BLaER1 (cell line): Measurements from ENCODE around the gene COPZ2.
A peak's percentile ranks its signal among the peaks of the same experiment; 100 is the strongest.

Experiments used
- H3K27ac ChIP-seq: shearing (Covaris generic); formaldehyde crosslinking; 2 replicates; pipeline ENCODE4 v1.8.1; 2022
- H3K27me3 ChIP-seq: shearing (Covaris generic); formaldehyde crosslinking; 2 replicates; pipeline ENCODE4 v1.8.1; 2022
- H3K36me3 ChIP-seq: shearing (Covaris generic); formaldehyde crosslinking; 2 replicates; pipeline ENCODE4 v1.8.1; 2022
- H3K4me1 ChIP-seq: shearing (Covaris generic); formaldehyde crosslinking; 2 replicates; pipeline ENCODE4 v1.8.1; 2022
- H3K4me2 ChIP-seq: shearing (Covaris generic); formaldehyde crosslinking; 2 replicates; pipeline ENCODE4 v1.8.1; 2022
- H3K4me3 ChIP-seq: shearing (Covaris generic); formaldehyde crosslinking; 2 replicates; pipeline ENCODE4 v1.8.1; 2022
- H3K9ac ChIP-seq: shearing (Covaris generic); formaldehyde crosslinking; 2 replicates; pipeline ENCODE4 v1.8.1; 2022
- H3K9me3 ChIP-seq: shearing (Covaris generic); formaldehyde crosslinking; 2 replicates; pipeline ENCODE4 v1.8.1; 2022
- H4K20me1 ChIP-seq: shearing (Covaris generic); formaldehyde crosslinking; 2 replicates; pipeline ENCODE4 v1.8.1; 2022
- Cebpa-rat ChIP-seq: shearing (Covaris generic); IDR thresholded peaks from 2 replicates; pipeline ENCODE4 v1.8.1; 2022

COPZ2 gene

DNA sequence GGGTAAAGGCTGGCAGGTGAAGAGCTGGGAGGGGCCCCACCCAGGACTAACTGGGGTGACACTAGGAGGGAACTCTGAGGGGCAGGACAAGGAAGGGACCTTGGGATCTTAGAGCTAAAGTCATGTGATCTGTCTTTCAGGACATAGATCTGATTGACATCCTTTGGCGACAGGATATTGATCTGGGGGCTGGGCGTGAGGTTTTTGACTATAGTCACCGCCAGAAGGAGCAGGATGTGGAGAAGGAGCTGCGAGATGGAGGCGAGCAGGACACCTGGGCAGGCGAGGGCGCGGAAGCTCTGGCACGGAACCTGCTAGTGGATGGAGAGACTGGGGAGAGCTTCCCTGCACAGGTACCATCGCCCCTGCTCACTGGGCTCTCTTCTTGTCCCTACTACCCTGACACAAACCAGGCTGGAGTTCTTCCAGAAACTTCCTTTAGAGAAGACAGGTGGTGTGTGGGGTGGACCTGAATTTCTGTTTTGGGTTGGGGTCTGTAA, 18.7 kb upstream of the COPZ2 start:
- no peaks in the 10 kb centered on the region for H3K9me3 ChIP-seq
- H3K27me3 ChIP-seq: no peaks in the 10 kb centered on the region
- H3K9ac ChIP-seq: no peak overlapping the region
- H3K4me3 ChIP-seq: no peak overlapping the region
- peaks cover 96% of the 10 kb centered on the region for H4K20me1 ChIP-seq
- peaks cover 45% of the 10 kb centered on the region for H3K4me1 ChIP-seq
- peaks cover 94% of the 10 kb centered on the region for H3K36me3 ChIP-seq
- peak overlapping the region; percentile 45; the same call in 1 of the 2 replicates for H3K4me2 ChIP-seq
- H3K27ac ChIP-seq: peak overlapping the region; percentile 48; the same call in 1 of the 2 replicates
- TF ChIP-seq Cebpa-rat: no peak

DNA sequence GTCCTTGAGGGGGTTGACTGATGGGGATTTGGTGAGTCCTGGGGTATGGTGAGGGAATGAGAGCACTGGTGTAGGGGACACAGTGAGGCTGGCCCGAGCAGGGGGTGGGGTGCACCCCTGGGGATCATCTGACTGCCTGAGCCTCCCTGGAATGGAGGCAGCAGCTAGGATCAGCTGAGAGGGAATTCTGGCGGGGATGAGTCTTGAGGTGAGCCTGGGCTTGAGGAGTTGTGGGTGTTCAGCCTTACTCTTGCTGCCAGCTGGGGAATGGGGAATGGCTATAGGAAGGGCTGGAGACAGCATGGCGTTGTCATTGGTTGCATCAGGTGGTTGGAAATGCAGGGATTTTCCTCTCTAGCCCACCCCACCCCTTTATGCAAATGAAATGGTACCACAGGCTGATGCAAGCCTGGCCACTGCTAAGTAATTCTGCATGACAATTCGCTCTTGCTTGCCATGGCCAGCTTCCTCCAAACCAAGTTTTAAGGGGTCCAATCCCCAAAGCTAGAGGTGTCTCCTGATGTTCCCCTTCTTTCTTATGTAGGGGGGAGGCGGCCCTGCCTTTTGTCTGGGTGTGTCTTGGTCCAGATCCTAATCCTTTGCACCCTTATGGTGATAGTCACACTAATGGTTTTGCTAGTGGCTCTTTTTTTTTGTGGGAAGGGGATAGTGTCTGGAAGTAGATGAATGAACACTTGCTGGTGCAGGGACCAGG, 18.1 kb upstream of the COPZ2 start:
- Histone ChIP-seq H3K9me3 (no peaks in the 10 kb centered on the region), H3K4me2 (peak overlapping the region; percentile 45), H3K27me3 (no peaks in the 10 kb centered on the region), H3K27ac (peak overlapping the region; percentile 48; the same call in 1 of the 2 replicates), H3K4me1 (peaks cover 52% of the 10 kb centered on the region), H4K20me1 (peaks cover 96% of the 10 kb centered on the region), H3K4me3 (no peak overlapping the region), H3K9ac (no peak overlapping the region), H3K36me3 (peaks cover 96% of the 10 kb centered on the region)
- no peak for TF ChIP-seq Cebpa-rat

DNA sequence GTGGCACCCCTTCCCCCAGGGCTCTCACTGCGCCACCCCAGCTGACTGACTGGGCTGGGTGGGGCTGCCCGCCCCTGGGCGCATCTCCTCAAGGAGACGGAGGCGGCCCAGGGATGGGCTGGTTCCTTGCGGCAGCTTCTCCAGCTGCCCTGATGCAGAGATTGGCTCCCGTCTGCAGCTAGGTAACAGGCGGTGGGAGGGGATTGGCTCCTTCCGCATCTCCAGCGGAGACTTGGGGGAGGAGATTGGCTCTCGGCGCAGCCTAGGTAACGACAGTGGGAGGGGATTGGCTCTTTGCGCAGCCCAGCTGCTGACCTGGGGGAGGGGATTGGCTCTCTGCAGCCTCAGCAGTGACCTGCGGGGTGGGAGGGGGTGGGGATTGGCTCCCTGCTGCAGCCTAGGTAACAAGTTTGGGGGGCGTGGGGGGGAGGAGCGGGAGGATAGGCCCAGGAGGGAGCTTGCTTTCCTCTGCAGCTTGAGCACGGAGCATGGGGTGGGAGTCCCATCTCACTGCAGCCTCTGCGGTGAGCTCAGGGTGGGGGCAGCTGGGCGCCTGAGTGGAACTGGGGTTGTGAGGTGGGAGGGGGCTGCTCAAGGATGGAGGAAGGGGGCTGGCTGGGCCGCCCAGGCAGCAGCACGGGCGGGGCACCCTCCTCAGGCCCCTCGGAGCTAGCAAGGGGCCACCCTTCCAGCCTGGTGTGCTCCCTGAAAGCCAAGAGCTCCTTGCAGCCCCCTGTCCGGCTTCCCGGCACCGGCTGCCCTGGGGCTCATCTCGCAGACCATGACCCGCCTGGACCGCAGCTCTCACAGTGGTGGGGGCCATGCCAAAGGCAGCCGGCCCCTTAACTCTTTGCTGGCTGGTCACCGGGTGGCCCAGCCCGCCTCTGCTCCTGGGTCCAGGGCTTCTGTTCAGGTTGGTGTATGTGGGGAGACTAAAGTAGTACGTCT, 16.9 kb upstream of the COPZ2 start:
- Histone ChIP-seq H3K9me3 (no peaks in the 10 kb centered on the region), H4K20me1 (peaks cover 99% of the 10 kb centered on the region), H3K27me3 (no peaks in the 10 kb centered on the region), H3K4me1 (peaks cover 63% of the 10 kb centered on the region), H3K9ac (peak overlapping the region; percentile 45), H3K4me3 (no peak overlapping the region), H3K4me2 (peak overlapping the region; percentile 94; the same call in 1 of the 2 replicates), H3K27ac (peak overlapping the region; percentile 48; the same call in 1 of the 2 replicates), H3K36me3 (peaks cover 93% of the 10 kb centered on the region)
- no peak for TF ChIP-seq Cebpa-rat

DNA sequence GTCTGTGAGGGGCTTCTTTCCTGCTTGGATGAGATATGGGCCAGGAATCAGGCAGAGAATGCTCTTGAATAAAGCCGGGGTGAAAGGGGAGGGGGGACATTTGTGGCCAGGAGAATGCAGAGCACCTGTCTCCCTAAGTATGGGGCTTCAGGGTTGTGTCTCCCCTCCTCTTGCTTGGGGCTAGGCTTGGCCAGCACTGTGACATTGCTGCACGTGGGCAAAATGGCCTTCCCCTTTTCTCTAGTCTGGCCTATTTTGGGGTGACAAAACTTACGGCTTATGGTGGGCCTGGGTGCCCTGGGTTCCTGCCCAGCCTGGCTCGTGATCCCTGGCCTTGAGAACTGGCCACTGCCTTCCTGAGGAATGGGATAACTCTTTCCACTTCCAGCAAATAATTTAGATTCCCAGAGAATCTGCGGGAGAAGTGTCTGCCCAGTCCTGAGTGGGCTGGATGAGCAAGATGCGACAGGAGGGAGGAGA, 16.2 kb upstream of the COPZ2 start:
- no peak overlapping the region for H3K4me3 ChIP-seq
- peaks cover 85% of the 10 kb centered on the region for H3K36me3 ChIP-seq

DNA sequence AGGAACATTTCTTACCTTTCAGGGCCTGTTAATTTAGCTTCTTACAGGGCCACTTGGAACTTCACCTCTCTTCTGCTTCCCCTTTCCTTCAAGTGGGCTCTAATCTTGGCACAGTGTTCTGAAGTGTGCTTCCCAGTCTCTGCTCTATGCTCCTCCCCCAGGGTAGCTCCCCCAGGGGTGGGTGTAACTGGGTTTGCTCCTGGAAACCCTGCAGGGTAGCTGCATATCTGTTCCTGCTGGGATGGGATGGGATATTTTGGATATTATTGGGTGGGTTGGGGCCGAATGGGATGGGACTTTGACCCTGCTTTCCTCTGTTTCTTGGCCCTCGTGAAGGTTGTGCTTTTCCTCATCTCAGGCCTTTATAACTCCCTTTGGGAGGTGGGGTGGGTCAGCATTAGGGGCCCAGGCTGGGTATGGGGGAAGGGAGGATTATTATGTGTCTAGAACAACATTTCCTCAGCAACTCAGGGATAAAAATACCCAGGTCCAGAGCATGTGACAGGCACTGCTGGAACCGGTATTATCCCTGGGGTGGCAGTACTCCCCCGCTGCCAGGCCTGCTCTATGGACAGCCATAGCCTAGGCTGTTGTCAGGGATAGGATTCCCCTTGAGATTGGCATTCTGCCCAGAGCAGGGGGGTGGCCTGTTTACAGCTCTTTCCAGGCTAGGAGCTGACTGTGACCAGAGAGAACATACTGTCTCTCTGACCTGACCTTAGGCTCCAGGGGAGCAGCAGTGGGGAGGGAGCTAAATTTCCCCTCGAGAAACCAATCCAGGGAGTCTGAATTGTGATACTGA, 15.6 kb upstream of the COPZ2 start:
- H3K9me3 ChIP-seq: no peaks in the 10 kb centered on the region
- H4K20me1 ChIP-seq: peaks cover 95% of the 10 kb centered on the region
- H3K4me2 ChIP-seq: peak overlapping the region; percentile 94
- peaks cover 69% of the 10 kb centered on the region for H3K4me1 ChIP-seq
- peak overlapping the region; percentile 30; the same call in 1 of the 2 replicates for H3K27ac ChIP-seq
- H3K36me3 ChIP-seq: peaks cover 79% of the 10 kb centered on the region
- no peaks in the 10 kb centered on the region for H3K27me3 ChIP-seq
- TF ChIP-seq Cebpa-rat: no peak
- no peak overlapping the region for H3K4me3 ChIP-seq
- H3K9ac ChIP-seq: peak overlapping the region; percentile 91

More for the DNA sequence above, 16.2 kb upstream of the COPZ2 start:
- Histone ChIP-seq H3K4me1 (peaks cover 69% of the 10 kb centered on the region), H3K27me3 (no peaks in the 10 kb centered on the region), H3K27ac (peak overlapping the region; percentile 30; the same call in 1 of the 2 replicates), H3K9ac (peak overlapping the region; percentile 45), H4K20me1 (peaks cover 99% of the 10 kb centered on the region), H3K4me2 (peak overlapping the region; percentile 94), H3K9me3 (no peaks in the 10 kb centered on the region)
- TF ChIP-seq Cebpa-rat: no peak

DNA sequence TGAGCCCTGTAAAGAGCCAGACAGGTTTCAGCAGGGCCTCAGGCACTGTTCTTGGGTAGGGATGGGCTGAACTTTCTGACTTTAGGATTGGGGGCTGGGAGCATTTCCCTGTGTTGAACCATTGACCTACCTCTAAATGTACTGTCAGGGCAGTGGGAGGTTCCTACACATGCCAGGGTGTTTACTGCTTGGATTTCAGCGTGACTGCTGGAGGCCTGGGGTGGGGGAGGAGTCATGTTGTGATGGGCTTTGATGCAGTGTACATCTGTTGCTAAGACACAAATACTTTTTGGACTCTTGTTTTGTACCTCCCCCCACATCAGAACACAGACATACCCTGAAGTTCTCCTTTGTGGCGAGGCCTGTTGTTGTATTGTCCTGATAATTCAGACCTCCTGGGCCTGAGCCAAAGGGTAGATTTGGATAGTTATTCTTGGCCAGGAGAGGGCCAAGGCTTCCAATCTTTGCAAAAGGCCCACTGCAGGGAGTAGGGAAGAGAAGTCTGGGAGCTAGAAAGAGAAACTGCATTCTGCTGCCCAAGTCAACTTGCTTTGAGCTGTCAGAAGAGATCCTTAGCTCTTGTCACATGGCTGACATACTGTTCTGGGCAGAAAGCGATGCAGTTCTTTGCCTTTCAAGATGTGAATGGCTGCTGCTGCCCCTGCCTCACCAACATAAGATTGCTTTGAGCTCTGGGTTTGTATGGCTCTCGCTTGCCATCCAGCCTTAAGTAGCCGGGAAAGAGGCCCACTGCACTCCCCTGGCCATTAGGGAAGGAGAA, 14.3 kb upstream of the COPZ2 start:
- H3K4me3 ChIP-seq: no peak overlapping the region
- peaks cover 74% of the 10 kb centered on the region for H3K4me1 ChIP-seq
- H4K20me1 ChIP-seq: peaks cover 82% of the 10 kb centered on the region
- TF ChIP-seq Cebpa-rat: no peak
- peaks cover 66% of the 10 kb centered on the region for H3K36me3 ChIP-seq
- peak overlapping the region; percentile 94 for H3K4me2 ChIP-seq
- H3K9me3 ChIP-seq: no peaks in the 10 kb centered on the region
- H3K27ac ChIP-seq: no peak overlapping the region
- H3K27me3 ChIP-seq: no peaks in the 10 kb centered on the region
- peak overlapping the region; percentile 91 for H3K9ac ChIP-seq

DNA sequence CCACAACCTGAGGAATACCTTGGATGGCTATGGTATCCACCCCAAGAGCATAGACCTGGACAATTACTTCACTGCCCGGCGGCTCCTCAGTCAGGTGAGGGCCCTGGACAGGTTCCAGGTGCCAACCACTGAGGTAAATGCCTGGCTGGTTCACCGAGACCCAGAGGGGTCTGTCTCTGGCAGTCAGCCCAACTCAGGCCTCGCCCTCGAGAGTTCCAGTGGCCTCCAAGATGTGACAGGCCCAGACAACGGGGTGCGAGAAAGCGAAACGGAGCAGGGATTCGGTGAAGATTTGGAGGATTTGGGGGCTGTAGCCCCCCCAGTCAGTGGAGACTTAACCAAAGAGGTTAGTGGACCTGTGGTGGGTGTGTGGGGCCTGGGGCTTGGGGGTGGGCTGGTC, 13.7 kb upstream of the COPZ2 start:
- Histone ChIP-seq H3K4me3 (no peak overlapping the region), H4K20me1 (peaks cover 76% of the 10 kb centered on the region), H3K27ac (no peak overlapping the region), H3K9me3 (no peaks in the 10 kb centered on the region), H3K36me3 (peaks cover 60% of the 10 kb centered on the region), H3K4me2 (peak overlapping the region; percentile 94), H3K27me3 (no peaks in the 10 kb centered on the region), H3K4me1 (peaks cover 80% of the 10 kb centered on the region), H3K9ac (0 out of 2 replicates have a peak overlapping the region, but pooled peaks have one; percentile 91)
- TF ChIP-seq Cebpa-rat: no peak

DNA sequence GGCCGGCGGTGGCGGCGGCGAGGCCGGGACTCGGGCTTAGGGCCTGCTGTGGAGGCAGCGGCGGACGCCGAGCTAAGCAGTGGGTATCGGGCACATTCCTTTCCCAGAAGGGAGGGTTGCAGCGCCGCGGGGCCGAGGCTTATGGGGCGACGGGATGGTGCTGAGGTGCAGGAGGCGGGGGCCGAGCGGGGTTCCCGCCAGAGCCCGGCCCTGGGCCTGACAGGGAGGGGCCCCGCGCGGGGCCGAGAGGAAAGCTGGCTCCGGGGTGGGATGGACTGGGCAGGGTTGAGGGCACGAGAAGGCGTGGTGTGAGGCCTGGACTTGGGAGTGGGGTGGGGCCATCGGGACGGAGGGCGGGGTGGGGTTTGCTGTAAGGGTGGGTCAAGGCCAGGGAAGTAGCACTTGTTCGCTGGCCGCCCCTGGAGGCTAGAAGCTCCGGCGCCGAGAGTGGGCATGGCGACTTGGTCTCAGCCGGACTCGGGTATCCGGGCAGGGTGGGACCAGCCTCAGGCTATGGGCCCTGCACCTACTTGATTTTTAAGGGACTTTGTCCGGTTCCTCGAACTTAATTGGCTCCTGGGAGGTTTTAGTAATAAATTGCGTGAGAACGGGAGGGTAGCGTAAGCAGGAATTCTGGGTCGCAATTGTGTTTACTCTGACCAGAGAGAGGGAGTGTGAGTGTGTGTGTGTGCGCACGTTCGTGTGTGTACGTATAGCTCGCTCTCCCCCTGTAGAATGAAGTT, 11.0 kb upstream of the COPZ2 start:
- TF ChIP-seq Cebpa-rat: no peak
- Histone ChIP-seq H3K27me3 (no peaks in the 10 kb centered on the region), H3K36me3 (peaks cover 36% of the 10 kb centered on the region), H3K4me2 (peak overlapping the region; percentile 94), H3K9ac (peak overlapping the region; percentile 91), H3K4me1 (peaks cover 65% of the 10 kb centered on the region), H3K4me3 (peak overlapping the region; percentile 89), H3K27ac (peak overlapping the region; percentile 88), H4K20me1 (peaks cover 50% of the 10 kb centered on the region), H3K9me3 (no peaks in the 10 kb centered on the region)
